Keratinocyte (primary cell): ENCODE measurements around the gene TMEM74B. TPM values are rescaled to one million over a fixed set of nuclear protein-coding genes. Genes with fewer than 3 reads are reported as not detected.

Experiments used
- DNase-seq: peaks from one replicate; pipeline ENCODE4 v3.0.0-alpha.2; 2011; ENCODE audit warnings: low read depth, missing footprints, low spot score
- FAIRE-seq: peaks from 2 replicates; lab custom pipeline; 2011; peaks lifted over from hg19 to GRCh38; lab: Jason Lieb, UNC
- H2AFZ ChIP-seq: 2 replicates; pipeline ENCODE4 v1.6.0; 2012; ENCODE audit warnings: low read length, control low read depth, inconsistent platforms; ENCODE audit not compliant: control insufficient read depth
- H3K27ac ChIP-seq: 2 replicates; pipeline ENCODE4 v1.5.1; 2011; ENCODE audit warnings: low read length; ENCODE audit not compliant: control insufficient read depth, insufficient read depth
- H3K27me3 ChIP-seq: 3 replicates; pipeline ENCODE4 v1.6.0; 2011; ENCODE audit warnings: low read length; ENCODE audit not compliant: control insufficient read depth, insufficient read depth; ENCODE audit errors: extremely low read depth
- H3K36me3 ChIP-seq, 2 experiments: 2 replicates in 1 of 2; 3 replicates in 1 of 2; pipeline ENCODE4 v1.5.1; 2011; ENCODE audit warnings: low read length in 2 of 2, mild to moderate bottlenecking in 1 of 2; ENCODE audit not compliant: control insufficient read depth in 2 of 2, insufficient read depth in 2 of 2; ENCODE audit errors: extremely low read depth in 1 of 2
- H3K4me1 ChIP-seq: 3 replicates; pipeline ENCODE4 v1.5.1; 2011; ENCODE audit warnings: low read length; ENCODE audit not compliant: control insufficient read depth, insufficient read depth; ENCODE audit errors: extremely low read depth
- H3K4me2 ChIP-seq: 3 replicates; pipeline ENCODE4 v1.6.0; 2011; ENCODE audit warnings: low read depth, low read length; ENCODE audit not compliant: control insufficient read depth, insufficient read depth; ENCODE audit errors: extremely low read depth
- H3K4me3 ChIP-seq, 3 experiments: fragments of 200-600 bp in 1 of 3; sonication (generic) in 1 of 3; 2 replicates in 2 of 3; 3 replicates in 1 of 3; pipeline ENCODE4 v1.5.1; 2011 to 2016; ENCODE audit warnings: low read length in 3 of 3, mild to moderate bottlenecking in 3 of 3, control low read depth in 2 of 3, inconsistent platforms in 1 of 3, low read depth in 1 of 3, mixed read lengths in 1 of 3, mixed run types in 1 of 3, moderate library complexity in 1 of 3; ENCODE audit not compliant: control insufficient read depth in 2 of 3, insufficient read depth in 2 of 3; ENCODE audit errors: extremely low read depth in 1 of 3
- H3K79me2 ChIP-seq: 2 replicates; pipeline ENCODE4 v1.6.0; 2012; ENCODE audit warnings: low read length; ENCODE audit not compliant: control insufficient read depth, insufficient read depth
- H3K9ac ChIP-seq: 3 replicates; pipeline ENCODE4 v1.6.0; 2011; ENCODE audit warnings: low read length; ENCODE audit not compliant: control insufficient read depth, insufficient read depth; ENCODE audit errors: extremely low read depth
- H3K9me1 ChIP-seq: 3 replicates; pipeline ENCODE4 v1.6.0; 2011; ENCODE audit warnings: low read length; ENCODE audit not compliant: control insufficient read depth, insufficient read depth; ENCODE audit errors: extremely low read depth
- H3K9me3 ChIP-seq: 2 replicates; pipeline ENCODE4 v1.5.1; 2012; ENCODE audit warnings: low read depth, low read length; ENCODE audit not compliant: control insufficient read depth
- H4K20me1 ChIP-seq: 3 replicates; pipeline ENCODE4 v1.6.0; 2011; ENCODE audit warnings: low read length; ENCODE audit not compliant: control insufficient read depth, insufficient read depth; ENCODE audit errors: extremely low read depth
- CTCF ChIP-seq, 3 experiments: IDR thresholded peaks in 1 of 3; conservative IDR thresholded peaks in 1 of 3; optimal IDR thresholded peaks in 1 of 3; 2 replicates in 2 of 3; 3 replicates in 1 of 3; pipeline versions ENCODE3 to v1.5.1; 2011; ENCODE audit warnings: low read length in 3 of 3, mild to moderate bottlenecking in 3 of 3, moderate library complexity in 2 of 3, control low read depth in 1 of 3, inconsistent platforms in 1 of 3; ENCODE audit not compliant: insufficient read depth in 2 of 3; ENCODE audit errors: extremely low read depth in 1 of 3
- EZH2 ChIP-seq: IDR thresholded peaks from one replicate; pipeline ENCODE4 v1.6.1; 2012; ENCODE audit warnings: inconsistent platforms, mild to moderate bottlenecking, low read length, moderate library complexity
- dilution Hi-C: fragments of 300-500 bp; cut with MboI; formaldehyde crosslinking; loops from one replicate; pipeline ENCODE4 v1.7.0; 2020; ENCODE audit warnings: low sequenced_read_pairs; ENCODE audit not compliant: extremely low pct_ligation_motif_present
- polyA plus RNA-seq, 5 experiments: library from polyadenylated mRNA; depleted of rRNA in 3 of 5; stranded (reverse) in 3 of 5; stranded (forward) in 1 of 5; unstranded in 1 of 5; fragments of >200 nt; gene quantifications; 1 replicate in 1 of 5; 2 replicates in 3 of 5; 3 replicates in 1 of 5; pipeline versions ENCODE4 v1.2.1 to v1.2.3, GENCODE V29; 2011 to 2012; ENCODE audit warnings: missing spikeins in 2 of 5, low read depth in 1 of 5, low replicate concordance in 1 of 5

TMEM74B gene
- polyA plus RNA-seq, 1 donor (not counting 4 experiments of a cell fraction or from before 2014, with no cell fraction given) = 0.58 TPM

- no peak for FAIRE-seq
- Histone ChIP-seq H3K9ac (no peak overlapping the region), H3K9me3 (no peaks in the 10 kb centered on the region), H3K4me2 (no peak overlapping the region), H4K20me1 (no peaks in the 10 kb centered on the region), H3K4me1 (no peaks in the 10 kb centered on the region), H3K27ac (no peak overlapping the region), H3K4me3 (no peak overlapping the region), H2AFZ (no peak overlapping the region), H3K9me1 (no peaks in the 10 kb centered on the region), H3K27me3 (peaks cover 9% of the 10 kb centered on the region), H3K79me2 (no peaks in the 10 kb centered on the region), H3K36me3 (no peaks in the 10 kb centered on the region)
- no peak for DNase-seq
- dilution Hi-C loops = no loop called here
- no peak for TF ChIP-seq EZH2
- TF ChIP-seq CTCF (optimal IDR thresholded peaks at IDR 0.05 in 1 of 3, IDR thresholded peaks at IDR 0.05 in 1 of 3, conservative IDR thresholded peaks at IDR 0.05 in 1 of 3; ENCODE audit: extremely low read depth in 1 of 3, insufficient read depth in 2 of 3, low read length in 3 of 3) = no peak
These were observed 13.0 kb upstream of the TMEM74B start for GRCh38 chr20:1197801-1198200.

- no peak overlapping the region for H3K9ac ChIP-seq
- H3K4me3 ChIP-seq = no peak overlapping the region
- TF ChIP-seq CTCF (optimal IDR thresholded peaks at IDR 0.05 in 1 of 3, IDR thresholded peaks at IDR 0.05 in 1 of 3, conservative IDR thresholded peaks at IDR 0.05 in 1 of 3; ENCODE audit: extremely low read depth in 1 of 3, insufficient read depth in 2 of 3, low read length in 3 of 3) (no peak), EZH2 (no peak)
- no peak for DNase-seq
- H3K27ac ChIP-seq = no peak overlapping the region
- no peaks in the 10 kb centered on the region for H3K36me3 ChIP-seq
- H2AFZ ChIP-seq = no peak overlapping the region
- dilution Hi-C loops = no loop called here
- peaks cover 9% of the 10 kb centered on the region for H3K27me3 ChIP-seq
- H4K20me1 ChIP-seq = no peaks in the 10 kb centered on the region
- no peak overlapping the region for H3K4me2 ChIP-seq
- H3K9me1 ChIP-seq = no peaks in the 10 kb centered on the region
- H3K9me3 ChIP-seq = no peaks in the 10 kb centered on the region
- H3K4me1 ChIP-seq = no peaks in the 10 kb centered on the region
- H3K79me2 ChIP-seq = no peaks in the 10 kb centered on the region
- FAIRE-seq = no peak
These were observed 11.9 kb upstream of the TMEM74B start for GRCh38 chr20:1196634-1197033.
